Erythroblast (primary cell): ENCODE results near the gene MKS1.

Experiments used
- GATA1 ChIP-seq: IDR thresholded peaks from 2 replicates; pipeline ENCODE4 v1.6.1; 2011; ENCODE audit warnings: low read depth, mild to moderate bottlenecking, control low read depth, low read length, moderate library complexity
- POLR2A ChIP-seq: IDR thresholded peaks from 2 replicates; pipeline ENCODE4 v1.6.1; 2011; ENCODE audit warnings: mild to moderate bottlenecking, low read length

DNA sequence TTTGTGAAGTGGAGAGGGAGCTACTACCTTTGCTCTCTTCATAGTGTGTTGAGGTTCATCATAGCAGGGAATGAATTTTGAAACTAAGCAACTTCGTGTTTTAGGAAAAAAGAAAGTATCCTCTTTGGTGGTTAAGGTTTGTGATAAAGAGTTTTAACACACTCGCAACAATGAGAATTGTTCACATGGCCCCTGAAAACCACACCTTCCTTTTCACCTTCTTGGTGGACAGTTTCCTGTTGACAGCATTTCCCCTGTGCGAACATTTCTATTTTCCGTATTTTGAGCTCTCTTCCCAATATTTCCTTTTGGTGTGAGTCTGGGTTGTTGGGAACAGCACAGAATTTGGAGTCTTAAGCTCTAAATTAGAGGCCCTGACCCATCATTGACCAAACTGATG lies 48.4 kb downstream of the MKS1 start:
- TF ChIP-seq POLR2A (no peak), GATA1 (no peak)
